Mucosa of descending colon (tissue), 3 donors: ENCODE results near the gene BATF2. TPM values are rescaled to one million over a fixed set of nuclear protein-coding genes. Genes with fewer than 3 reads are reported as not detected.
A peak's percentile ranks its signal among the peaks of the same experiment; 100 is the strongest.
"Not testable (repeated sequence)": the region's sequence is repeated elsewhere in the genome, so short reads cannot be mapped to it uniquely, and the experiment has no call there.

Experiments
- ATAC-seq: fragments of 200-7000 bp; cut with Tn5 transposase; one replicate; pipeline ENCODE4 v1.9.1; 2020; ENCODE audit warnings: mild to moderate bottlenecking, moderate library complexity
- DNase-seq, 3 donors: peaks; one replicate each; pipeline ENCODE4 v3.0.0-alpha.2; 2020
- H3K36me3 ChIP-seq: fragments of 200-600 bp; one replicate; pipeline ENCODE4 v1.8.0; 2021; ENCODE audit warnings: low read depth, mild to moderate bottlenecking
- H3K4me1 ChIP-seq: fragments of 200-600 bp; one replicate; pipeline ENCODE4 v1.8.0; 2021; ENCODE audit warnings: low read depth, mild to moderate bottlenecking
- H3K4me3 ChIP-seq: fragments of 200-600 bp; one replicate; pipeline ENCODE4 v1.8.0; 2021; ENCODE audit warnings: mild to moderate bottlenecking
- H3K9me3 ChIP-seq: fragments of 200-600 bp; one replicate; pipeline ENCODE4 v1.8.0; 2021; ENCODE audit warnings: mild to moderate bottlenecking
- CTCF ChIP-seq: fragments of 200-600 bp; IDR thresholded peaks from one replicate; pipeline ENCODE4 v1.8.0; 2022; ENCODE audit warnings: antibody characterized with exemption, mild to moderate bottlenecking
- intact Hi-C, 2 donors: fragments of 100-400 bp; cut with DNase I in 1 of 2; cut with micrococcal nuclease in 1 of 2; formaldehyde crosslinking; loops; one replicate each; pipeline versions ENCODE4 v1.11.0 to v1.11.1; 2022; cut with DNase I, micrococcal nuclease
- total RNA-seq, 3 donors: library from RNA; stranded (reverse); fragmentation: NEBNext Ultra II Directional in 2 of 3; extraction: Animal tissue kit (Norgen Biotek cat#: 25700) in 2 of 3; gene quantifications; one replicate each; pipeline versions ENCODE4 v1.2.1 to v1.2.4, GENCODE V29; 2021 to 2023
- donor health status: DM: no; HTN: no; CAD: no; lungs with moderate emphysema.
- donor health status: DM: no; HTN: no; CAD: no.
- donor health status: DM: no; HTN: yes; CAD: no.

BATF2 gene
- total RNA-seq, 3 donors from 2014 or later = 12.7 to 25.3 (median 18.0) TPM

- peak overlapping the region; percentile 54 for H3K4me3 ChIP-seq
- peak; percentile 95 to 96 (median 96) for DNase-seq
- intact Hi-C loops = no loop called here
- H3K36me3 ChIP-seq = no peaks in the 10 kb centered on the region
- H3K9me3 ChIP-seq = no peaks in the 10 kb centered on the region
- ATAC-seq = peak; percentile 92
- peak; percentile 79 for TF ChIP-seq CTCF
- peaks cover 14% of the 10 kb centered on the region for H3K4me1 ChIP-seq
Measured at GRCh38 chr11:65013130-65013887, 16.5 kb upstream of the BATF2 start.

- DNase-seq = no peak
- TF ChIP-seq CTCF = no peak
- Histone ChIP-seq H3K9me3 (no peaks in the 10 kb centered on the region), H3K4me1 (peaks cover 6% of the 10 kb centered on the region), H3K4me3 (no peak overlapping the region), H3K36me3 (no peaks in the 10 kb centered on the region)
- intact Hi-C loops = no loop called here
- no peak for ATAC-seq
Measured at GRCh38 chr11:65008873-65009272, 12.1 kb upstream of the BATF2 start.

- H3K9me3 ChIP-seq = no peaks in the 10 kb centered on the region
- no peak overlapping the region for H3K4me3 ChIP-seq
- H3K4me1 ChIP-seq = peaks cover 4% of the 10 kb centered on the region
- H3K36me3 ChIP-seq = no peaks in the 10 kb centered on the region
- DNase-seq (no peak), ATAC-seq (no peak)
- intact Hi-C loops = no loop called here
- no peak for TF ChIP-seq CTCF
Measured at GRCh38 chr11:65008016-65008415, 11.2 kb upstream of the BATF2 start.

- H3K36me3 ChIP-seq, ATAC-seq, DNase-seq, H3K4me3 ChIP-seq, intact Hi-C loops, H3K9me3 ChIP-seq: not testable (repeated sequence)
- H3K4me1 ChIP-seq = peaks cover 13% of the 10 kb centered on the region
Measured at GRCh38 chr11:65003968-65004367, 7.2 kb upstream of the BATF2 start.

GRCh38 chr11:65003282-65003681, 6.5 kb upstream of the BATF2 start:
- ATAC-seq (no peak), DNase-seq (peak in 1 of 3 donors; percentile 9)
- intact Hi-C loops = no loop called here
- TF ChIP-seq CTCF = no peak
- H3K4me1 ChIP-seq = peaks cover 17% of the 10 kb centered on the region
- H3K36me3 ChIP-seq = no peaks in the 10 kb centered on the region
- H3K9me3 ChIP-seq = no peaks in the 10 kb centered on the region
- no peak overlapping the region for H3K4me3 ChIP-seq

GRCh38 chr11:65002706-65003105, 5.9 kb upstream of the BATF2 start:
- Histone ChIP-seq H3K9me3 (no peaks in the 10 kb centered on the region), H3K4me3 (no peak overlapping the region), H3K36me3 (no peaks in the 10 kb centered on the region), H3K4me1 (peaks cover 23% of the 10 kb centered on the region)
- DNase-seq (peak in 1 of 3 donors; percentile 18), ATAC-seq (no peak)
- intact Hi-C loops = no loop called here
- no peak for TF ChIP-seq CTCF
